AG09309 (cell line): Measurements from ENCODE around the gene A4GNT.

Source experiments
- DNase-seq: peaks from one replicate; pipeline ENCODE4 v3.0.0-alpha.2; 2010; ENCODE audit warnings: low read depth
- H3K4me3 ChIP-seq: 2 replicates; pipeline ENCODE4 v1.5.1; 2011; ENCODE audit warnings: mild to moderate bottlenecking, low read depth, low read length, moderate library complexity; ENCODE audit not compliant: control insufficient read depth
- TF ChIP-seq, protein P1 (sequence below): IDR thresholded peaks from 2 replicates; pipeline ENCODE4 v1.5.1; 2011; ENCODE audit warnings: mild to moderate bottlenecking, low read depth, low read length, inconsistent platforms; ENCODE audit not compliant: insufficient read depth, control insufficient read depth; ENCODE audit errors: missing control alignments

The A4GNT gene

GRCh38 chr3:138081371-138082084, 50.7 kb downstream of the A4GNT start:
- TF ChIP-seq, protein P1, sequence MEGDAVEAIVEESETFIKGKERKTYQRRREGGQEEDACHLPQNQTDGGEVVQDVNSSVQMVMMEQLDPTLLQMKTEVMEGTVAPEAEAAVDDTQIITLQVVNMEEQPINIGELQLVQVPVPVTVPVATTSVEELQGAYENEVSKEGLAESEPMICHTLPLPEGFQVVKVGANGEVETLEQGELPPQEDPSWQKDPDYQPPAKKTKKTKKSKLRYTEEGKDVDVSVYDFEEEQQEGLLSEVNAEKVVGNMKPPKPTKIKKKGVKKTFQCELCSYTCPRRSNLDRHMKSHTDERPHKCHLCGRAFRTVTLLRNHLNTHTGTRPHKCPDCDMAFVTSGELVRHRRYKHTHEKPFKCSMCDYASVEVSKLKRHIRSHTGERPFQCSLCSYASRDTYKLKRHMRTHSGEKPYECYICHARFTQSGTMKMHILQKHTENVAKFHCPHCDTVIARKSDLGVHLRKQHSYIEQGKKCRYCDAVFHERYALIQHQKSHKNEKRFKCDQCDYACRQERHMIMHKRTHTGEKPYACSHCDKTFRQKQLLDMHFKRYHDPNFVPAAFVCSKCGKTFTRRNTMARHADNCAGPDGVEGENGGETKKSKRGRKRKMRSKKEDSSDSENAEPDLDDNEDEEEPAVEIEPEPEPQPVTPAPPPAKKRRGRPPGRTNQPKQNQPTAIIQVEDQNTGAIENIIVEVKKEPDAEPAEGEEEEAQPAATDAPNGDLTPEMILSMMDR: no peak
- no peak for DNase-seq
- H3K4me3 ChIP-seq: no peak overlapping the region

GRCh38 chr3:138079901-138080300, 52.3 kb downstream of the A4GNT start:
- H3K4me3 ChIP-seq: no peak overlapping the region
- TF ChIP-seq, protein P1: no peak
- DNase-seq: no peak

GRCh38 chr3:138078901-138079344, 53.3 kb downstream of the A4GNT start:
- TF ChIP-seq, protein P1: no peak
- no peak overlapping the region for H3K4me3 ChIP-seq
- peak; percentile 91 for DNase-seq

- TF ChIP-seq, protein P1: no peak
- H3K4me3 ChIP-seq: no peak overlapping the region
- no peak for DNase-seq
These were observed 54.1 kb downstream of the A4GNT start for GRCh38 chr3:138078096-138078495.
